ENCODE measurements around the gene RGPD6. TPM values are rescaled to one million over a fixed set of nuclear protein-coding genes. Genes with fewer than 3 reads are reported as not detected.
"Not testable (repeated sequence)": the region's sequence is repeated elsewhere in the genome, so short reads cannot be mapped to it uniquely, and the experiment has no call there.

The RGPD6 gene
- total RNA-seq, 4 donors from 2014 or later, result 56.6 to 89.1 (median 78.7) TPM

DNA sequence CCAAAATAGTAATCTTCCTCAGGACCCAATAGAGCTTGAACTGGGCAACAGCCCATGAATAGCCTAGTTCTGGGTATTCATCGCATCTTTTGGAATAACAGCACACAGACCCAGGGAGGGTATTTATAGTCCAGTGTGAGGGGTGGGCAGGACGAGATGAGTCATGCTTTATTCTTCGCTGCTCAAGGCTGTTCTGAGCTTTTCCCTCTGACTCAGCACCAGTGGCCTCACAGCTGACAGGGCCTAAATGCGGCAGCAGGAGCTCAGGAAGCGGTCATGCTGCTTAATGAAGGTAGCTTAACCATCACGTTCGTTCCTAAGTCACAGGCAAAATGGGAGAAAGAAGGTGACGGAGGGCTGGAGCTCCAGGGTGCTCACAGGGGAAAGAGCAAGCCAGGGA, 111.7 kb downstream of the RGPD6 start:
- not testable (repeated sequence) for H3K27me3 ChIP-seq, DNase-seq, H3K36me3 ChIP-seq, H3K9me3 ChIP-seq, H3K4me3 ChIP-seq, H3K4me1 ChIP-seq, H3K27ac ChIP-seq

Small RNAs within 50 kb of the gene (small RNA-seq; reads per million reads assigned to genes)
- gene AC108938.1, result 0 reads per million in 2 donors

Other genes with a start within 250 kb of the RGPD6 start
- 1 to 10 TPM in 2 of 4 donors, under 1 TPM in 1, not detected in 1; 0.67 to 9.9 (median 3.1) TPM for gene LIMS4, start 104.4 kb downstream of the RGPD6 start, total RNA-seq
- 1 to 10 TPM; 4.0 to 9.1 (median 5.2) TPM for gene BUB1, start 100.8 kb upstream of the RGPD6 start, total RNA-seq
- gene ACOXL, start 155.4 kb upstream of the RGPD6 start, total RNA-seq, result not detected

Data from Peyer's patch (tissue), 4 donors.